ENCODE data around the gene CEP131. TPM values are rescaled to one million over a fixed set of nuclear protein-coding genes. Genes with fewer than 3 reads are reported as not detected.

CEP131 gene
- total and polyA plus RNA-seq, 2 donors (not counting 3 experiments of a cell fraction or from before 2014, with no cell fraction given), result 5.3 to 17.9 TPM

DNA sequence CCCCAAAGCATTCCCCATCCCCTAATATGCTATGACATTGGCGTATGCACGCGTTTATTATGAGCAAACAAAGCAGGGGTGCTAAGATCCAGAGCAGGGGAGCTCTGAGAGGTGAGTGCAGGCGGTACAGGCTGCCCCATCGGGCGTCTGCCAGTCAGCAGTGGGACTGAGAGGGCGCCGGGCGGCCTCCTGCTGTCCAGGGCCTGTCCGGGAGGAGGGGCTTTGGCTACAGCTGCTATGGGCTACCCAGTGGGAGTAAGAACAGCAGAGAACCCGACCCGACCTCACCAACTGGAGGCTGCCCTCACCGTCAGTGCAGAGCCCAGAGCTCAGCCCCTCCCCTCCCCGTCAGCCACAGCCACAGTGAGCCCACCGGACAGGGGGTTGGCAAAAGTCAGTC is 38.2 kb downstream of the CEP131 start:
- peaks cover 0 to 2% of the 10 kb centered on the region in 2 experiments for H3K36me3 ChIP-seq (ENCODE audit: control insufficient read depth in 2 of 2, extremely low read depth in 1 of 2, insufficient read depth in 2 of 2, low read length in 2 of 2)

DNA sequence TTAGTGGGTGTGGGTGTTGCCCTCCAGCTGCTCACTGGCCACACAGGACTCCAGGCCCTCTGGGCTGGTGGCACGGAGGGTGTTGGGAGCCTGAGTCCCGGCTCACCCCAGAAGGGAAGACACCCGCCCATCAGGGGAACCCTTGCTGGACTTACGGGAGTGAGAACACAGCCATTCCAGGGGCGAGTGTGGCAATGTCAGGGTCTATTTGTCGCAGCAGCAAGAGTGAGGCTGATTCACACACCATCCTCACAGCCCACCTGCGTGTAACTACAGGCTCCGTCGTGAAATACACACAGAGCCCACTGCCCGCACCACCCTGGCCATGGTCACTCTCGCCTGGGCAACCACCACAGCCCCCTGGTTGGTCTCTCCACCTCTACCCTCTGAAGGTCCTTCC is 39.0 kb downstream of the CEP131 start:
- intact Hi-C loops (cut with micrococcal nuclease), result no loop called here
- Histone ChIP-seq H3K27me3 (ENCODE audit: control insufficient read depth in 2 of 2, insufficient read depth in 2 of 2, low read length in 2 of 2) (no peaks in the 10 kb centered on the region), H3K9ac (replicated peaks; ENCODE audit: extremely low read depth, insufficient read depth, low read length) (no peak overlapping the region), H3K79me2 (ENCODE audit: control insufficient read depth, insufficient read depth, low read length) (no peaks in the 10 kb centered on the region), H2AFZ (ENCODE audit: low read depth, low read length) (no peak overlapping the region), H3K4me2 (ENCODE audit: insufficient read depth, low read length) (no peak overlapping the region), H3K9me1 (replicated peaks; ENCODE audit: control insufficient read depth, extremely low read depth, insufficient read depth, low read length) (no peaks in the 10 kb centered on the region), H3K36me3 (ENCODE audit: control insufficient read depth in 2 of 2, extremely low read depth in 1 of 2, insufficient read depth in 2 of 2, low read length in 2 of 2) (no peaks in the 10 kb centered on the region), H3K9me3 (replicated peaks; ENCODE audit: control insufficient read depth, insufficient read depth, low read length) (no peaks in the 10 kb centered on the region), H3K4me1 (ENCODE audit: control insufficient read depth, extremely low read depth, insufficient read depth, low read length) (no peaks in the 10 kb centered on the region), H4K20me1 (replicated peaks; ENCODE audit: control insufficient read depth, extremely low read depth, insufficient read depth, low read length) (no peaks in the 10 kb centered on the region), H3K4me3 (replicated peaks in 1 of 3; ENCODE audit: insufficient read depth in 1 of 3, low read depth in 1 of 3, low read length in 3 of 3) (no peak overlapping the region), H3K27ac (ENCODE audit: insufficient read depth, low read depth, low read length) (no peak overlapping the region)
- DNase-seq (ENCODE audit: low read depth, low spot score), result no peak
- dilution Hi-C loops (cut with MboI; ENCODE audit: extremely low pct_ligation_motif_present, low sequenced_read_pairs), result no loop called here
- CTCF ChIA-PET, result no interaction called here
- TF ChIP-seq CTCF (IDR thresholded peaks at IDR 0.05; ENCODE audit: extremely low read depth in 1 of 2, insufficient read depth in 1 of 2, low read depth in 1 of 2, low read length in 2 of 2), result no peak
- TF ChIP-seq JUN (IDR thresholded peaks at IDR 0.05; ENCODE audit: borderline replicate concordance, insufficient read depth, insufficient read length, low read depth), result no peak
- TF ChIP-seq MYC (IDR thresholded peaks at IDR 0.05; ENCODE audit: low read depth, low read length), result no peak
- TF ChIP-seq, protein P1, sequence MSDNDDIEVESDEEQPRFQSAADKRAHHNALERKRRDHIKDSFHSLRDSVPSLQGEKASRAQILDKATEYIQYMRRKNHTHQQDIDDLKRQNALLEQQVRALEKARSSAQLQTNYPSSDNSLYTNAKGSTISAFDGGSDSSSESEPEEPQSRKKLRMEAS (IDR thresholded peaks at IDR 0.05; ENCODE audit: insufficient read depth, insufficient read length), result no peak
- no peak for TF ChIP-seq GATA2 (IDR thresholded peaks at IDR 0.05; ENCODE audit: insufficient read depth, insufficient read length, low read depth, low read length)
- no peak for TF ChIP-seq FOS (IDR thresholded peaks at IDR 0.05; ENCODE audit: borderline replicate concordance, insufficient read depth, low read length)
- TF ChIP-seq POLR2A (IDR thresholded peaks at IDR 0.05; ENCODE audit: low read depth, low read length), result no peak
- TF ChIP-seq POLR2AphosphoS5 (IDR thresholded peaks at IDR 0.05; ENCODE audit: insufficient read depth, low read depth, low read length), result no peak
- no peak for TF ChIP-seq EZH2 (IDR thresholded peaks at IDR 0.05; ENCODE audit: borderline replicate concordance, low read depth, low read length, severe bottlenecking)
- no peak for FAIRE-seq
- no TSS peak for BruUV-seq (replicated peaks)
- POLR2A ChIA-PET, result no interaction called here

More for the DNA sequence above, 38.2 kb downstream of the CEP131 start:
- Histone ChIP-seq H3K27ac (ENCODE audit: insufficient read depth, low read depth, low read length) (no peak overlapping the region), H3K4me3 (replicated peaks in 1 of 3; ENCODE audit: insufficient read depth in 1 of 3, low read depth in 1 of 3, low read length in 3 of 3) (no peak overlapping the region), H3K4me2 (ENCODE audit: insufficient read depth, low read length) (no peak overlapping the region), H4K20me1 (replicated peaks; ENCODE audit: control insufficient read depth, extremely low read depth, insufficient read depth, low read length) (no peaks in the 10 kb centered on the region), H2AFZ (ENCODE audit: low read depth, low read length) (no peak overlapping the region), H3K9ac (replicated peaks; ENCODE audit: extremely low read depth, insufficient read depth, low read length) (no peak overlapping the region), H3K4me1 (ENCODE audit: control insufficient read depth, extremely low read depth, insufficient read depth, low read length) (no peaks in the 10 kb centered on the region), H3K79me2 (ENCODE audit: control insufficient read depth, insufficient read depth, low read length) (no peaks in the 10 kb centered on the region), H3K9me1 (replicated peaks; ENCODE audit: control insufficient read depth, extremely low read depth, insufficient read depth, low read length) (no peaks in the 10 kb centered on the region), H3K9me3 (replicated peaks; ENCODE audit: control insufficient read depth, insufficient read depth, low read length) (no peaks in the 10 kb centered on the region), H3K27me3 (ENCODE audit: control insufficient read depth in 2 of 2, insufficient read depth in 2 of 2, low read length in 2 of 2) (no peaks in the 10 kb centered on the region)
- FAIRE-seq (no peak), DNase-seq (ENCODE audit: low read depth, low spot score) (no peak)
- dilution Hi-C loops (cut with MboI; ENCODE audit: extremely low pct_ligation_motif_present, low sequenced_read_pairs), result no loop called here
- no peak for TF ChIP-seq EZH2 (IDR thresholded peaks at IDR 0.05; ENCODE audit: borderline replicate concordance, low read depth, low read length, severe bottlenecking)
- no peak for TF ChIP-seq FOS (IDR thresholded peaks at IDR 0.05; ENCODE audit: borderline replicate concordance, insufficient read depth, low read length)
- TF ChIP-seq GATA2 (IDR thresholded peaks at IDR 0.05; ENCODE audit: insufficient read depth, insufficient read length, low read depth, low read length), result no peak
- TF ChIP-seq JUN (IDR thresholded peaks at IDR 0.05; ENCODE audit: borderline replicate concordance, insufficient read depth, insufficient read length, low read depth), result no peak
- no TSS peak for BruUV-seq (replicated peaks)
- ChIA-PET POLR2A (no interaction called here), CTCF (no interaction called here)
- intact Hi-C loops (cut with micrococcal nuclease), result no loop called here
